ENCODE measurements around the gene PAX7.

DNA sequence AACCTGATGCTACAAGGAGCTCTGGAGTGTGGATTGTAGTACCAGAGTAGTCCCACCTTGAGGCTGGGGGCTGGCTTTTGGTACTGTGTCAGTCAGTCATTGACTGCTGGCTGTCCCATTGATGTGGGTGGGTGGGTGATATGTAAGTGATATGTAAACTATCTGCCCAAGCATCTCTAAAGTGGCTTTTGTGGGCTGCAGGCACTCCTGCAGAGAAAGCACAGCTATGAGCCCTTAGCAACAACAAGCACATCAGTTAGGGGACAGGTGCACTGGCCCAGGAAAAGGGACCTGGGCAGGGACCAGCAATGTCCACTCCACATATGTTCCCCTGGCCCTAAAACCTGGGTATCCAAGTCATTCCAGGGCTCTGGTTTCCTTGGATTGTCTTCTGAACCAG, 118.9 kb downstream of the PAX7 start:
- TF ChIP-seq, protein P1, sequence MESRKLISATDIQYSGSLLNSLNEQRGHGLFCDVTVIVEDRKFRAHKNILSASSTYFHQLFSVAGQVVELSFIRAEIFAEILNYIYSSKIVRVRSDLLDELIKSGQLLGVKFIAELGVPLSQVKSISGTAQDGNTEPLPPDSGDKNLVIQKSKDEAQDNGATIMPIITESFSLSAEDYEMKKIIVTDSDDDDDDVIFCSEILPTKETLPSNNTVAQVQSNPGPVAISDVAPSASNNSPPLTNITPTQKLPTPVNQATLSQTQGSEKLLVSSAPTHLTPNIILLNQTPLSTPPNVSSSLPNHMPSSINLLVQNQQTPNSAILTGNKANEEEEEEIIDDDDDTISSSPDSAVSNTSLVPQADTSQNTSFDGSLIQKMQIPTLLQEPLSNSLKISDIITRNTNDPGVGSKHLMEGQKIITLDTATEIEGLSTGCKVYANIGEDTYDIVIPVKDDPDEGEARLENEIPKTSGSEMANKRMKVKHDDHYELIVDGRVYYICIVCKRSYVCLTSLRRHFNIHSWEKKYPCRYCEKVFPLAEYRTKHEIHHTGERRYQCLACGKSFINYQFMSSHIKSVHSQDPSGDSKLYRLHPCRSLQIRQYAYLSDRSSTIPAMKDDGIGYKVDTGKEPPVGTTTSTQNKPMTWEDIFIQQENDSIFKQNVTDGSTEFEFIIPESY (IDR thresholded peaks at IDR 0.05; ENCODE audit: borderline replicate concordance, low read depth), result no peak
- TF ChIP-seq RXRA (IDR thresholded peaks at IDR 0.05; ENCODE audit: borderline replicate concordance, low read depth) (no peak), YY1 (IDR thresholded peaks at IDR 0.05; ENCODE audit: low read depth) (no peak)

All from SK-N-SH (cell line).